ENCODE measurements around the gene NEUROD2. TPM values are rescaled to one million over a fixed set of nuclear protein-coding genes. Genes with fewer than 3 reads are reported as not detected.

NEUROD2 gene
- total RNA-seq, 2 experiments from 2014 or later, result not detected

- peaks cover 31% of the 10 kb centered on the region for H3K27me3 Mint-ChIP-seq
Observed at GRCh38 chr17:39609416-39610025, 1.8 kb upstream of the NEUROD2 start.

GRCh38 chr17:39608142-39608981 lies 642 bp upstream of the NEUROD2 start:
- H3K27me3 Mint-ChIP-seq, result peaks cover 36% of the 10 kb centered on the region
- H3K4me1 Mint-ChIP-seq, result peaks cover 18% of the 10 kb centered on the region
- H3K27ac Mint-ChIP-seq, result no peak overlapping the region
- no peaks in the 10 kb centered on the region for H3K9me3 Mint-ChIP-seq (ENCODE audit: low read depth)
- no peaks in the 10 kb centered on the region for H3K36me3 Mint-ChIP-seq (ENCODE audit: low read depth)
- POLR2A ChIA-PET, result no interaction called here
- ATAC-seq (no peak), DNase-seq (no peak)
- intact Hi-C loops (cut with DNase I, micrococcal nuclease), result no loop called here
- no peak overlapping the region for H3K4me3 Mint-ChIP-seq
- CTCF ChIA-PET, result interaction anchor here (2.8 kb wide), 1 partner anchor 13 kb away, joined by 12 read pairs; no protein-coding TSS in a partner anchor

More at GRCh38 chr17:39609416-39610025, 1.8 kb upstream of the NEUROD2 start:
- no peaks in the 10 kb centered on the region for H3K36me3 Mint-ChIP-seq (ENCODE audit: low read depth)
- H3K4me3 Mint-ChIP-seq, result no peak overlapping the region
- peaks cover 14% of the 10 kb centered on the region for H3K4me1 Mint-ChIP-seq
- DNase-seq (no peak), ATAC-seq (no peak)
- ChIA-PET CTCF (interaction anchor here (1.0 kb wide), 1 partner anchor 12 kb away, joined by 3 read pairs; no protein-coding TSS in a partner anchor), POLR2A (no interaction called here)
- intact Hi-C loops (cut with DNase I, micrococcal nuclease), result loop anchor here in 1 of 2 experiments (2.0 kb wide), 1 partner anchor 17 kb away; no protein-coding TSS in a partner anchor
- no peak overlapping the region for H3K27ac Mint-ChIP-seq
- no peaks in the 10 kb centered on the region for H3K9me3 Mint-ChIP-seq (ENCODE audit: low read depth)

GRCh38 chr17:39607057-39607850 lies 466 bp downstream of the NEUROD2 start:
- intact Hi-C loops (cut with DNase I, micrococcal nuclease), result no loop called here
- CTCF ChIA-PET, result interaction anchor here (0.6 to 2.8 kb wide), 2 partner anchors 15 to 401 kb away, joined by 7 to 12 read pairs; no protein-coding TSS in a partner anchor
- DNase-seq, result no peak
- H3K4me1 Mint-ChIP-seq, result peaks cover 21% of the 10 kb centered on the region
- no peak for ATAC-seq
- H3K36me3 Mint-ChIP-seq (ENCODE audit: low read depth), result no peaks in the 10 kb centered on the region
- H3K27me3 Mint-ChIP-seq, result peaks cover 47% of the 10 kb centered on the region
- no peak overlapping the region for H3K4me3 Mint-ChIP-seq
- POLR2A ChIA-PET, result no interaction called here
- H3K27ac Mint-ChIP-seq, result no peak overlapping the region
- H3K9me3 Mint-ChIP-seq (ENCODE audit: low read depth), result no peaks in the 10 kb centered on the region

- intact Hi-C loops (cut with DNase I, micrococcal nuclease), result no loop called here
Observed at GRCh38 chr17:39606434-39607056, 1.2 kb downstream of the NEUROD2 start.

GRCh38 chr17:39605492-39606433 lies 2.0 kb downstream of the NEUROD2 start:
- CTCF ChIA-PET, result interaction anchor here (0.7 to 2.8 kb wide), 4 partner anchors 16 to 29 kb away, joined by 3 to 12 read pairs (median 4); no protein-coding TSS in a partner anchor
- no peak for ATAC-seq
- Mint-ChIP-seq H3K36me3 (ENCODE audit: low read depth) (no peaks in the 10 kb centered on the region), H3K4me3 (no peak overlapping the region), H3K4me1 (peaks cover 21% of the 10 kb centered on the region), H3K27ac (no peak overlapping the region), H3K27me3 (peaks cover 61% of the 10 kb centered on the region), H3K9me3 (ENCODE audit: low read depth) (no peaks in the 10 kb centered on the region)
- peak; percentile 49 for DNase-seq
- POLR2A ChIA-PET, result interaction anchor here (0.6 kb wide), 2 partner anchors 127 to 569 kb away, joined by 4 to 5 read pairs; no protein-coding TSS in a partner anchor
- intact Hi-C loops (cut with DNase I, micrococcal nuclease), result no loop called here

More at GRCh38 chr17:39606434-39607056, 1.2 kb downstream of the NEUROD2 start:
- peaks cover 54% of the 10 kb centered on the region for H3K27me3 Mint-ChIP-seq
- H3K4me3 Mint-ChIP-seq, result no peak overlapping the region
- H3K27ac Mint-ChIP-seq, result no peak overlapping the region
- ChIA-PET CTCF (interaction anchor here (0.6 to 2.8 kb wide), 3 partner anchors 15 to 400 kb away, joined by 4 to 12 read pairs (median 7); no protein-coding TSS in a partner anchor), POLR2A (no interaction called here)
- no peaks in the 10 kb centered on the region for H3K36me3 Mint-ChIP-seq (ENCODE audit: low read depth)
- ATAC-seq, result no peak
- H3K4me1 Mint-ChIP-seq, result peaks cover 21% of the 10 kb centered on the region
- no peaks in the 10 kb centered on the region for H3K9me3 Mint-ChIP-seq (ENCODE audit: low read depth)
- DNase-seq, result no peak

- no peak for DNase-seq
- Mint-ChIP-seq H3K36me3 (ENCODE audit: low read depth) (no peaks in the 10 kb centered on the region), H3K27me3 (peaks cover 66% of the 10 kb centered on the region), H3K27ac (no peak overlapping the region), H3K4me1 (peaks cover 22% of the 10 kb centered on the region), H3K9me3 (ENCODE audit: low read depth) (no peaks in the 10 kb centered on the region), H3K4me3 (no peak overlapping the region)
- ChIA-PET POLR2A (interaction anchor here (0.6 to 0.7 kb wide), 3 partner anchors 18 to 570 kb away, joined by 4 to 12 read pairs (median 5); no protein-coding TSS in a partner anchor), CTCF (interaction anchor here (0.7 to 1.5 kb wide), 4 partner anchors 17 to 50 kb away, joined by 3 to 4 read pairs (median 4); no protein-coding TSS in a partner anchor)
- ATAC-seq, result no peak
- intact Hi-C loops (cut with DNase I, micrococcal nuclease), result no loop called here
Observed at GRCh38 chr17:39604911-39605491, 2.7 kb downstream of the NEUROD2 start.

- CTCF ChIA-PET, result interaction anchor here (1.1 kb wide), 1 partner anchor 20 kb away, joined by 3 read pairs; no protein-coding TSS in a partner anchor
- POLR2A ChIA-PET, result no interaction called here
- H3K27ac Mint-ChIP-seq, result no peak overlapping the region
- H3K9me3 Mint-ChIP-seq (ENCODE audit: low read depth), result no peaks in the 10 kb centered on the region
- H3K36me3 Mint-ChIP-seq (ENCODE audit: low read depth), result no peaks in the 10 kb centered on the region
- peaks cover 22% of the 10 kb centered on the region for H3K4me1 Mint-ChIP-seq
- intact Hi-C loops (cut with DNase I, micrococcal nuclease), result no loop called here
- ATAC-seq (no peak), DNase-seq (no peak)
- H3K4me3 Mint-ChIP-seq, result no peak overlapping the region
- peaks cover 63% of the 10 kb centered on the region for H3K27me3 Mint-ChIP-seq
Observed at GRCh38 chr17:39603304-39604016, 4.3 kb downstream of the NEUROD2 start.

GRCh38 chr17:39602533-39603303 lies 5.0 kb downstream of the NEUROD2 start:
- POLR2A ChIA-PET, result no interaction called here
- Mint-ChIP-seq H3K4me1 (peaks cover 27% of the 10 kb centered on the region), H3K27ac (no peak overlapping the region), H3K4me3 (no peak overlapping the region), H3K9me3 (ENCODE audit: low read depth) (no peaks in the 10 kb centered on the region), H3K36me3 (ENCODE audit: low read depth) (no peaks in the 10 kb centered on the region), H3K27me3 (peaks cover 69% of the 10 kb centered on the region)
- DNase-seq, result no peak
- no peak for ATAC-seq
- intact Hi-C loops (cut with DNase I, micrococcal nuclease), result no loop called here
- CTCF ChIA-PET, result interaction anchor here (1.1 kb wide), 1 partner anchor 21 kb away, joined by 3 read pairs; no protein-coding TSS in a partner anchor
